ENCODE data around the gene ADCY4.

DNA sequence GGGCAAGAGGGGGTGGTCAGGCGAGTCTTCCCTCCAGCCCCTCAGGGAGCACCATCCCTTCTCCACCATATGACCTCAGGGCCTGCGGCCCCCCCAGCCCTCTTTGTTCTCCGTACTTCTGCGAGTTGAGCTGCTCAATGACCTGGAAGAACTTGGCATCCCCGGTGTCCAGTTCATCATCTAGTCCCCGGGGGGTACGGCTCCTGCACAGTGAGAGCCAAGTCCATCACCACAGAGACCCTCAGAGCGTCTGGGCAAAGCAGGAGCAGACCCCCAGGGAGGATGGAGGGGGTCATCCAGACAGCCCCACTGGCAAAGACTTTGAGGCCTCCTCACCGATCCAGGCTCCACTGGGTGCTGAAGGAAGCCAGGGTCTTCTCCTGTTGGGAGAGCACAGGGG, 8.9 kb downstream of the ADCY4 start:
- TF ChIP-seq POLR2A (IDR thresholded peaks at IDR 0.05; ENCODE audit: low read depth, low read length) (no peak), POU2F2 (IDR thresholded peaks at IDR 0.05; ENCODE audit: low read depth, low read length) (no peak), POLR2AphosphoS5 (IDR thresholded peaks at IDR 0.05; ENCODE audit: low read depth, low read length) (no peak)

All from GM12891 (cell line).